ENCODE measurements around the gene AP2A1.
A peak's percentile ranks its signal among the peaks of the same experiment; 100 is the strongest.

Gene AP2A1

DNA sequence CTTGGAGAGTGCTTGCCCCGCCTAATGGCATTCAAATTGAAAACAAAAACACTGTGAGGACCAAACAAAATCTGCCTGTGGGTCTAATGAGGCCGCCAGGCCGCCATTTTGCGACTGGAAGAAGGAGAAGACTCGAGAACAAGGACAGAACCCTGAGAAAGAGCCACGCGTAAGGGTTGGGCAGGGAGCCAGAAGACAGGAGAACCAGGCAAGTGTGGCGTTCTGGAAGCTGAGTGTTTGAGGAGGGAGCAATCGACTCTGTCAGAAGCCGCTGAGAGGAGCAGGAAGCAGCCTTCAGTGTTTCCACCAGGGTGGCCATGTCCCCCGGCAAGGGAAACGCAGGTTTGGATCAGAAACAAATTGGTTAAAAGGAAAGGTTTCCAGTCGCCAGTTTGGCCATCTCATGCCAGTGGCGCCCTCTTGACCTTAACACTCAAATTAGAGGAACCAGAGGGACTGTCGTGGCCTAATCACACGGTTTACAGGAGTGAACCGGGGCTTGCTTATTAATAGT is 74.0 kb downstream of the AP2A1 start:
- DNase-seq = no peak

DNA sequence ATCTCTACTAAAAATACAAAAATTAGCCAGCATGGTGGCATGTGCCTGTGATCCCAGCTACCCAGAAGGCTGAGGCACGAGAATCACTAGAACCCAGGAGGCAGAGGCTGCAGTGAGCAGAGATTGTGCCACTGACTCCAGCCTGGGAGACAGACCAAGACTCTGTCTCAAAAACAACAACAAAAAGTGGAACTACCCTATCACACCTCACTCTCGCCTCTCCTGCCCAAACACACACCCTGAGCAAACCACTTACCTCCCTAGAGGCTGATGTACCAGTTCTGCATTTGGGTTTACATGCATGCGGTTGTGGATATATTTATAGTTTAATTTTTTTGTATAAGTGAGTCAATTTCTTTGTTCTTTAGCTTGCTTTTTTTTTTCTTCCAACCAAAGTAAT is 76.5 kb downstream of the AP2A1 start:
- DNase-seq = no peak

DNA sequence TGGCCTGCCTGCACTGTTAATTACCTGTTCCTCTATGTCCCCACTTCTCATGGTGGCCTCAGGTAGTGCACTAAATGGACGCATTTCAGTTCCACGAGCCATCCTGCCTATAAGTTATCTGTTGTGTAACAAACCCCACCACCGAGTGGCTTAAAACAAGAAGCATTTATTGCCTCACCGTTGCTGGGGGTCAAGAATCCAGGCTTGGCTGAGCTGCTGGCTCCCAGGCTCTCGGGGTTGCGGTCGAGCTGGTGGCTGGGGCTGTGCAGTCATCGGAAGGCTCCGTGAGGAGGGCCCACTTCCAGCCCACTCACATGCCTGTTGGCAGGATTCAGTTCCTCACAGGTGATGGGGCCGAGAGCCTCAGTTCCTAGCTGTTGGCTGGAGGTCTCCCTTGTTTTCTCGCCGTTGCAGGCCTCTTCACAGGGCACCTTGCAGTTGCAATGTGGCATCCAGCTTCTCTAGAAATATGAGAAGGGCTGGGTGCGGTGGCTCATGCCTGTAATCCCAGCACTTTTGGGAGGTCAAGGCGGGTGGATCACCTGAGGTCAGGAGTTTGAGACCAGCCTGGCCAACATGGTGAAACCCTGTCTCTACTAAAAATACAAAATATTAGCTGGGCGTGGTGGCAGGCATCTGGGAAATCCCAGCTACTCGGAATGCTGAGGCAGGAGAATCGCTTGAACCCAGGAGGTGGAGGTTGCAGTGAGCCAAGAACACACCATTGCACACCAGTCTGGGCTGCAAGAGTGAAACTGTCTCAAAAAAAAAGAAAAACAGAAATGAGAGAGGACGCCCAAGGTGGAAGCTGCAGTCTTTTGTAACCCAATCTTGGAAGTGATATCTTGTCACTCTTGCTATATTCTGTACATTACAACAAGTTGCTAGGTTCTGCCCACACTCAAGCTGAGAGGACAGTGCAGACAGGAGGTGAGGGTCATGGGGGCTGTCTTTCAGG is 77.6 kb downstream of the AP2A1 start:
- no peak for DNase-seq

DNA sequence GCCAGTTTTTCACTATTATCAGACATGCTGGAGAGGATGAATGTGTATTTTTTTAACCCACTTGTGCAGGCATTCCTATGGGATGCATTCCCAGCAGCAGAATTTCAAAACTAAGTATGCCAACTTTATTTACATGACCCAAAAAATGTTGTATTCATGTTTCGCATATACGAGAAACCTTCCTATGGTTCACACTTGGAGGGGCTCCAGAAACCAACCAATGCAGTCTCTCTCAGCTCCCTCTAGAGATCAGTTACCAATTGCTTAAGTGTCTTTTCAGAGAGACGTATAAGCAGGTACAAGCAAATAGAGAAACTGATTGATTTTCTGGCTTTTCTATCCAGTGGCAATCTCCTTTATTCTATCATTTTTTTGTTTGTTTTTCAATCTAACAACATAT is 78.6 kb downstream of the AP2A1 start:
- no peak for DNase-seq

DNA sequence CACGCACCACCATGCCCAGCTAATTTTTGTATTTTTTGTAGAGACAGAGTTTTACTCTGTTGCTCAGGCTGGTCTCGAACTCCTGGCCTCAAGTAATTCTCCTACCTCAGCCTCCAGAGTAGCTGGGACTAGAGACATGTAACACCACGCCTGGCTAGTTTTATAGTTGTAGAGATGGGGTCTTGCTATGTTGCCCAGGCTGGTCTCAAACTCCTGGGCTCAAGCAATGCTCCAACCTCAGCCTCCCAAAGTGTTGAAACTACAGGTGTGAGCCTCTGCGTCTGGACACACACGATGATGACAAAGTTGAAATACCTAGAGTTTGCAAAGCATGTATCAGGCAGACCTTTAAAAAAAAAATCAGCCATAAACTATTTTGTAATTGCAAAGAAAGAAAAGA is 79.6 kb downstream of the AP2A1 start:
- DNase-seq = no peak

DNA sequence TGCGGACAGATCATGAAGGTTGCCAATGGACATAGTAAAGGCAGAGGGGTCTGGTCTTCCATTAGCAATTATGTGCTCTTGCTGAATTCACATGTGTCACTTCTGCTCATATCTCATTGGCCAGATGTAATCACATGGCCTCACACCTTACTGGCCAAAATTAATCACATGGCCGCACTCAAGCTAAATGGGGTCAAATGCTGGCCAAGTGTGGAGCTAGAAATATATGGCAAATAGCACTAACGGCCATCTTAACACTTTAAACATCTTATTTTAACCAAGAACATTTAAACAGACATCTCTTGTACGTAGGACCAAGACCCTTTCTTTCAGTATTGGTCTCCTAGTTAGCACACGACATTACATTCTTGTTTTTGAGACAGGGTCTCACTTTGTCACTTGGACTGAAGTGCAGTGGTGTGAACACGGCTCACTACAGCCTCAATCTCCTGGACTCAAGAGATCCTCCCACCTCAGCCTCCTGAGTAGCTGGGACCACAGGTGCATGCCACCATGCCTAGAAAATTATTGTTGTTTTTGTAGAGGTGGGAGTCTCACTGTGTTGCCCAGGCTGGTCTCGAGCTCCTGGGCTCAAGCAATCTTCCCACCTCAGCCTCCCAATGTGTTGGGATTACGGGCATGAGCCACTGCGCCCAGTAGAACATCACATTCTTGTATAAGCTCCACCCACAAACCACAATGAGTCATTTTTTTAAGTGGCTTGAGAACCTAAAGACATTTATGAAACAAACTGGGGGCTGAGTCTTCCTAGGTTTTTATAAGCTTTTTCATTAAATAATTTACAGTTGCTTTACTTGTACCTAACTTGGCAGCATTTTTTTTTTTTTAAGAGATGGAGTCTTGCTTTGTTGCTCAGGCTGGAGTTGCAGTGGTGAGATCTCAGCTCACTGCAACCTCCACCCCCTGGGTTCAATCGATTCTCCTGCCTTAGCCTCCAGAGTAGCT is 81.2 kb downstream of the AP2A1 start:
- peak in 1 of 2 experiments; percentile 29 for DNase-seq

DNA sequence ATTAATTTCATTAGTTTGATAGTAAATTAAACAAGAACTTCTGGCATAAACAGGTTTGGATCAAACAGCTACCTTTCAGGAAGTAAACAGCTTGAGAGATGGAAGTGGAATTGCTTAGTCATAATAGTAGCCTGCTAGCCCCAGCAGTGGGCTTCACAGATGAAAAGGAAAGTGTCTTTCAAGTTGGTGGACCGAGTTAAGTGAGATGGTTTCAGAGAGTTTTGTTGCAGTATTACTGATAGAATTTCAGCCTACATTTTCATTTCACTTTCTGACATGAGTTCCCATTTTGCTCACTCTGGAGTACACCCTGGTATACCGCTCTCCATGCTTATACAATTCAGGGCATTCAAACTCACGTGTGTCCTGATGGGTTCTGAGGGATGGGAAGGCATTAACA is 82.1 kb downstream of the AP2A1 start:
- DNase-seq = no peak

DNA sequence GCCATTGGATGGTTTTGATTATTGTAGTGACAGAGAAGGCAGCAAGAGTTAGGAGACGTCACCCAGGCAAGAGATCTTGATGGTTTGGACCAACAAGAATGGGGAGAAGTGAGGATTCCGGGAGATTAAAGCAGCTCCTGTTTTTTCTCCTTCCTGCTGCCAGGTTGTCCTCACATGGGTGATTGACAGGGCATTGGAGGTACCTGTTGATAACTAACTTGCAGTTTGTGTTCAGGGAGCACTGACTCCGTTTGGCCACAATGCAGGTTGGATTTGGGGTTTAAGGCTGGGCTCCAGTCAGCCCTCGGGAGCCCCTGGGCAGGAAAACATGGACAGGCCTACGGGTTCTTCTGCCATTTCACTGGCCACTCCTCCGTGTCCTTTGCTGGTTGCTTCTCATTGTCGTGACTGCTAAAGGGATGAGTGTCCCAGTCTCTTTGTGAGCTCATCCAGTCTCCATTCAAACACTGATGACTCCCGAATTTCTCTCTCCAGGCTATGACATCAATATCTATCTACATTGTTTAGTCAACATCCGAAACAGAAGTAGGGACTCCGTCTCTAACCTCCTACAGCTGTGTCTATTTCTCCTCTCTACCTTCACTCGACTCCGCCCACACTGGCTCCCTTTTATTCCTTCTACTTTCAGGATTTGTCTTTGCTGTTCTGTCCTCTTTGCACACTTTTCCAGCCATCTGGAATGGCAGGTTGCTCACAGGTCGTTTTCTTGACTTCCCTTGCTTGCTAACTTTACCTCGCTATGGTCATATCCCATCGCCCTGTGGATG is 82.8 kb downstream of the AP2A1 start:
- DNase-seq = no peak

DNA sequence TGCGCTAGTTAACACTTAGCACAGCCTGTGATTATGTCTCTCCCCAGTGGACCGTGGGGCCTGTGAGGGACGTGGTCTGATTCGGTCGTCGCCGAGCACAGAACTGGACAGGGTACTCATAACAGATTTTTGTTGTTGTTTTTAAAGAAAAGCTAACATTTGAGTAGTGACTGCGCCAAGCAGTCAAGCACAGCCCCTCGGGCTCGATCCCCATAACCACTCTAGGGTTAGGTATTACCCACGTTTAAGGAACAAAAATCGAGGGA is 83.4 kb downstream of the AP2A1 start:
- no peak for DNase-seq

DNA sequence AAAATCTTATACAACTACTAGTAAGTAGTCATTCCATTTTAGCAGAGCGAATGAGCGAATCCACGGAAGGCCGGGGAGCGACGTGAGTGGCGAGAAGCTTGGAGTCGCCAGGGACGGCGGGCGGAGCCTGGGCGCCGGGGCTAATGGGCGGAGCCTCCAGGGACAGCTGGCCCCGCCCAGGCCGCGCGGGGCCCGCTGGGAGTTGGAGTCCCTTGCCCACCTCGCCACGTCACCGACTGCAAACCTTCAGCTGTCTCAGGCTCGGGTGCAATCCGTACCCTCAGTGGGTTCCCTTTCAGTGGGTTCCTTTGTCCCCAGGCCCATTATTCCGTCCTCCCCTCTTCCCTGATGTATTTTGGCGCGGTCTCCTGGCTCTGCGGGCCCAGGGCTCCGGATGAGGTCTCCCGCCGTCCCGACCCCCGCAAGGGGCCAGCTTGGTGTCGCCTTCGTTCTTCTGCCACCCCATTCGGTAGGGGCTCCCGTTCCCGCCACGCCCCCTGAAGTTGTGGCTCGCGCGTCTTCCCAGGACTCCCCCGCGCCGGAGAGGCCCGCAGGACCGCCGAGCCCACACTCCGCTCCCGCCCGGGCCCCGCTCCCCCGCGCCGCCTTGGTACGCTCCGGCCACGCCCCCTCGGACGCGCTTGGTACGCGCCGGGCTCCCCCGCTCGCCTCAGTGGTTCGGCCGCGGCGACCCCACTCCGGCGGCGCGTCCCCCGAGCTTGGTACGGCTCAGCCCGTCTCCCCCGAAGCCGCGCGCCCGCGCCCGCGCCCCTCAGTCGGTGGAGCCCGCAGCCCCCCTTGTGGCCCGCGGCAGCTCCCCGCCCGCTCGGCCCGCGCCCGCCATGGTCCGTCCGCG is 83.9 kb downstream of the AP2A1 start, which contains the start of gene PTOV1:
Gene PTOV1, plus strand, starts transcription at position 673 of the 856 bp plus-strand sequence.
- peak in 1 of 2 experiments; percentile 76 for DNase-seq

DNA sequence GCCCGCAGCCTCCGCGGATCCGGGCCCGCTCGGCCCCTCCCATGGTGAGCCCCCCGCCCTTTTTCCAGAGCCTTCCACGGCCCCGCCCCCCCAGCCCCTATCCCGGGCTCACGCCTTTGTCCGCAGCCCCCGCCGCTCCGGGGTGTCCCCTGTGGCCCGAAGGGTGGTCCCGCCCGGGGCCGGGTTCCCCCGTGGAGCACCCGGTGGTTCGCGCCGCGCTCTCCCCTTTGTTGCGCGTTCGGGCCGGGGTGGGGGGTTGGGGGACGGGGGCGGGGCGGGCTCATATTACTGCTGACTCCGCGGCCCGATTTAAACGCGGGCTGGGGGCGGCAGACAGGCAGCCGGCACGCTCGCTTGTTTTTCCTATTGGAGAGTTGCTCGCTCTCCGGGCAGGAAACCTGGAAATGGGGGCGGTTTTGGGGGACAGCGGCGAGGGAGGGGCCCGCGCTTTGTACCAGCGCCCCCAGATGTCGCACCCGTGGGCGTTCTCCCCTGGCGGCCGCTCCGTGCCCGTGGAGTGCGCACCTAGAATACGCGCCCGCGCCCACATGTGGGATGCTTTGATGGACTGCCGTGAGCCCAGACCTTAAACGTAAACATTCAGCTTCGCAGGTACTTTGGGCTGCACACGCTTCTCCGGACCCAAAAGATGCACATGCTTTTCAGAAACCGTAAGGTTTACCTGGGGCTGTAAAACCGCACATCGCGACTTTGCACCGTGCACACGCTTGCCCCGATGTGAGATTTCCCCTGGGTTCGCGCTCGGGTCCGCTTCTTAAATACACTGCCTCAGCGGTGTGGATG is 84.9 kb downstream of the AP2A1 start:
- DNase-seq = no peak

DNA sequence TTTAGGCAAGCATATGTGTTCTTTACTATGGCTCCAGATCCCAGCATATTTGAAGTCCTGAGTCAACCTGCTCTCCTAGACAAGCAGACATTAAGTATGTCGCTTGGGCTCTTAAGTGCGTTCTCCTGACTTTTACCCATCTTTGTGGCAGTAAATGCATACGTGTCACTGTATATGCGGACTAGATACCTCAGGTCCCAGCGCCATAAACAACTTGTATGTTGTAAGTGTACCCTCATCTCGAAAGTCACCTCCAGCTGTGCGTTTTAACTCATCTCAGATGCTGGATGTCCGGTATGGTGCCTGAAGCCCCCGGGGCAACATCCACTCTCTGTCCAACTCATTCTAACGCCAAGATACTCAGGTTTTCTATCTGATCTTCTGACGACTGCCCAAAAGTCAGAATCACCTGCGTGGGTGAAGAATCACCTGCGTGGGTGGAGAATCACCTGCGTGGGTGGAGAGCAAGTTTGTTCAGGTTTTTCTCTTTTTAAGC is 85.9 kb downstream of the AP2A1 start:
- no peak for DNase-seq

DNA sequence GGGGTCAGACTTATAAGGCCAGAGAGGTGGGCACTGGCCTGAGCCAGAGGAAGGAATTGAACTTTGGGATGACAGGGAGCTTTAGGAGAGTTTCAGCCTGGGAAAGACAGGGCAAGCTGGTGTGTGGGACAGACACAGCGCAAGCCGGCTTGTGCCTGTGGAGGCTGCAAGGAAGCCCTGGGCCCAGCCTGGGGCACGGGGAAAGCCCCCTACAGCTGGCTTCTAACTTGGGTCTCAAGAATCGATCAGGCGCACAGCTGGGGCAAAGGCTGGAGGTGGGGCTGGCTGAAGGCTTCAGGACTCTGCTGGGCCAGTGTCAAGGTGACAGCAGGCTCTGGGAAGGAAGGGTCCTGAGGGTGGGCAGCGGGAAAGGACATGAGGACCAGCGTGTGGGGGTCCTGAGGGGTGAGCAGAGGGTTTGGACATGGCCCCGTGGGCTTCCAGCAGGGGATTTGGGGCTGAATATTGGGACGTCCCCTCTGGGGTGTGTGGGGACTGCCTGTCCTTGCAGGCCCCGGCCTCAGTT is 87.1 kb downstream of the AP2A1 start:
- no peak for DNase-seq

DNA sequence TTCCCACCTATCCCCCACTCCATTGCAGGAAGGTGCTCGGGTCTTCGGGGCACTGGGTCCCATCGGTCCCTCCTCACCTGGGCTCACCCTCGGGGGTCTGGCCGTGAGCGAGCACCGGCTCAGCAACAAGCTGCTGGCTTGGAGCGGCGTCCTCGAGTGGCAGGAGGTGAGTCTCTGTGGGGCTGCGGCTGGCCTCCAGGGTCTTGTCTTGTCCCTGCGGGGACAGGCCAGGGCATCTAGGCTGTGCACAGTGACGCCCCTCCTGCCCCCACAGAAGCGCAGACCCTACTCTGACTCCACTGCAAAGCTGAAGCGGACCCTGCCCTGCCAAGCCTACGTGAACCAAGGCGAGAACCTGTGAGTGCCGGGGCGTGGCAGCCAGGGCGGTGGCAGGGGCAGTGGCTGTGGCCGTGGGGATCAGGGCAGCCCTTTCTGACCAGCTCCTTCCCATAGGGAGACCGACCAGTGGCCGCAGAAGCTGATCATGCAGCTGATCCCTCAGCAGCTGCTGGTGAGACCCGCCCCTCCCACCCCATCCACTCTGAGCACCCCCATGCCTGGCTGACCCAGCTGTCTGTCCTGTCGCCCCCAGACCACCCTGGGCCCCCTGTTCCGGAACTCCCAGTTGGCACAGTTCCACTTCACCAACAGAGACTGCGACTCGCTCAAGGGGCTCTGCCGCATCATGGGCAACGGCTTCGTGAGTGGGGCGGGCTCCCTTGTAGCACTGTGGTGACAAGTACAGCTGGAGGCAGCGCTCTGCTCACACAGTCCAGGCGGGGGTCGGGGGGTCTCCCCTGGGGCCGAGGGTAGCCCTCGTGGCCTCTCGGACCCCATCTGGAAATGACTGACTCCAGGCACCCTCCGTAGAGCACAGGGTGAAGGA is 87.8 kb downstream of the AP2A1 start:
- no peak for DNase-seq

DNA sequence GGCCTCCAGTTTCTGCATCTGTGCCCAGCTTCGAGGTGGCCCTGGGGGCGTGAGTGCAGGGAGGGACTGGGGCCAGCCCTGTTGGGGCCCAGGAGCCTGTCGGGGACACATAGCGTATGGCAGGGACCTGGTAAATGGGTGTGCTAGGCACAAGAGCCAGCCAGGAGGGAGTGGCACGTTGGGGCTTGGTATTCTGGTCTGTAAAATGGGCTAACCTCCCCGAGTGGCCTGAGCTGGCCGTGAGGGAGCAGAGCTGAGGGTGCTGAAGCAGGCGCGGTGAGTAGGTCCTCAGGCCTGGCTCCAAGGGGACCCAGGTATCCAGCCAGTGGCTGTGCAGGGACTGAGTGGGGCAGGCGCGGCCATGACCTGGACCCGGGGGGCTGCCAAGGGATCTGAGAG is 88.5 kb downstream of the AP2A1 start:
- DNase-seq = no peak

DNA sequence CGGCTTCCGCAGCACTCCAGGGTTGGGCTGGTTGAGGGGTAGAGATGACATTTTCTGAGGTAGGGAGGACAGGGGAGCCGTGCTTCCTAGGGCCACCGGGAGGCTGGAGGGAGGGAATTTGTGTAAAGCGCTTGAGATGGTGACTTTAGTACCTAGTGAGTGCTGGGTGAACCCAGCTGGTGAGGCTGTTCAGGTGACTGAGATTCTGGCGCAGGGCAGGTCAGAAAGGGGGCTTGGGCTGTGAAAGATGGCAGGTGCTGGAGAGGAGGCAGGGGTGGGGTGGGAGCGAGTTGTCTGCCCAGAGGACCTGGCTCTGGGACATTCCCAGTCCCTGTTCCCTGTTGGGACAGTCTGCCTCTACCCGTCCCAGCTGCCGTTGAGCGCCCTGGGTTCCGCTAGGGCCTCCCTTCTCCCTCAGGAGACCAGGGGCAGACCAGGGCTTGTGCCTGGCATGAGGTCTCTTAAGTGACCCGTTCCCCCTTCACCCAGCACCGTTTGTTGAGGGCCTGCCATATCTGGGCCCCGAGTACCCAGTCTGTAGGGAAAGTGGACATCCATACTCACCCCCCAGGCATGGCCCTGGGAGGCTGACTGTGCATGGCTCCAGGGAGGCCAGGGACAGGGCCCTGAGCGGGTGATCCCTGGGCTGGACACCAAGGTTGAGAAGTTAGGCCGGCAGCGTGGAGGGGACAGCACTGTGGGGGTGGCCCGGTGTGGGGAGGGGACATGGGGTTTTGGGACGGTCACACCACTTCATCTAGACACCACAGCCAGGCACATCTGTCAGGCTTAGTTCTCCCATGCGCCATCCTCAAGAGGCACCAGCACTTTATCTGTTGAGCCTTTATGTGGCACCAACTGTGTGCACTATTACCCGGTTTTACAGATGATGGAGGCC is 89.1 kb downstream of the AP2A1 start:
- DNase-seq = no peak

DNA sequence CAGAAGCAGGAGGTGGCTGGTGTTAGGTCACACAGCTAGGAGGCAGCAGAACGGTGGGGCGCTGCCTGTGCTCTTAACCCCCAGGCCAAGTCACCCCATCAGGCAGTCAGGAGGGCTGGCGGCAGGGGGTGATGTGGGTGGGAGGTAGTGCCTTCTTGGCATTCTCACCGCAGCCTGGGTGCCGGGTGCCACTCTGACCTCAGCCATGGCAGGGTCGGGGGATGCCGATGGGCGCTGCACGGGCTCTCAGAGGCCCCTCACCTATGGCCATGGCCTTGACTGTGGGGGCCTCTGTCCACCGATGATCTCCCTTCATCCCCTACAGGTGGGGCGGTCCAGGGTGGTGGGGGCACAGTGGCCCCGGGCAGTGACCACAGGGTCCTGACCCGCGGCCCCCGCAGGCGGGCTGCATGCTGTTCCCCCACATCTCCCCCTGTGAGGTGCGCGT is 89.8 kb downstream of the AP2A1 start:
- no peak for DNase-seq

Measured in SW 1271 (cell line).